GM19099 (cell line): ENCODE results near the gene UBD.

ENCODE experiments used
- POLR2A ChIP-seq: IDR thresholded peaks from 3 replicates; pipeline ENCODE4 v1.6.1; 2011; ENCODE audit warnings: low read depth; ENCODE audit not compliant: insufficient read length; ENCODE audit errors: extremely low read depth

UBD gene

DNA sequence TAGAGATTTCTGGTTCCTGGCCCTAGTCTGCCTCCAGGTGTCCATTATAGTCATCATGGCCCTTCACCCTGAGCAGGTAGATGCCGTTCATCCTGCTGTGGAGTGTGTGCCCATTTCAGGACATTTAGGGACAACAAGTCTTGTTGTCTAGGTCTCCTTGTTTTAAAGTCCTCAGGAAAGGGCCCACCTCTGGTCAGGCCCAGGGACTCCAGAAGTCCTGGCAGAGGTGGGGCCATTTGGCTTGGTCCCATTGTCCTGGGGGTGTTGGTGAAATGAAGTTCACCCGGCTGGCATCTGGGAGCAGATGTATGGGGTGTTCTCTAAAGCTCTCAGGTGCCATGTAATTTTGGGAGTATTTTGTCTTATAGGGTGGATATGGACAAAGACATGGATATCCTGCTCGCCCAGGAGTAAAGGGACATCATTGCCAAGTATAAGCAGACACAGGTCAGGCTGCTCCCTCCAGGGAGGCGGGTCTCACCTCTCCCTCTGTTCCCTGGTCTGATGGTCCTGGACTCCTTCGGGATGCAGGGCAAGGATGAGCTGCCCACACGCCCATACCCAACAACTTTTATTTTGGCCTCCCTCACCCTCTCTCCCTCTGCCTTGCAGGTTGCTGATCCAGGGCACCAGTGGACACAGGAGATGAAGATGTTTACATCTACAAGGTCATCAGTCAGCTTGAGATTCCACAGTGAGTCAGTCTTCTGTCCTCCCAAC lies 40.1 kb downstream of the UBD start:
- TF ChIP-seq POLR2A: no peak

DNA sequence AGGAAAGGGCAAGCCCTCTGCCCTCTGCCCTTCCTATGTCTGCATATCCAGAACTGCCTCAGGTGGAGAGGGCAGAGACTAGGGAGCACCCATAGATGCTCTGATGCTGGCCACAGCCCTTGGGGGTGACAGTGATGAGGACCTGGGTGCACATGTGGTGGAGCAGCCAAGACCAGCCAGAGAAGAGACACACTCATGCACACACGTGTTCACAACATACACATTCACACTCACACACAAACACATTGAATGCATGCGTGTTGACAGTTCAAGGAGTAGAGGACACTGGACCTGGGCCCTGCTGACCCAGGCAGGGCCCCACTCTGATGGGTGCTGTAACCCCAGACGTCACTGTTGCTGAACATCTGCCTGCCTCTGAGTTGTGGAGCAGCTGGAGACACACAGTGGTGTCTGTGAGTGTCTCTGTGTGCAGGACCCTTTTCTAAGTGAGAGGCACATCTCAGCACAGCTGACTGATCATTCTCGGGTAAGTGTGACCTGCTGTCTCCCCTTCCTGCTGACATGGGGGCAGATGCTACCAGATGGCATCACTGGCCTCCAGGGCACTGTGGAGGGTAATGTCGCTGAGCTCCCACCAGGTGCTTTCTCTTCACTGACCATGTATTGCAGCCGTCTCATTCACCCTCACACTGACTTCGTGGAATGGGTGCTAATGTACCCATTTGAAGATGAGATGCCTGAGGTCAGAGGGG lies 41.6 kb downstream of the UBD start:
- no peak for TF ChIP-seq POLR2A

DNA sequence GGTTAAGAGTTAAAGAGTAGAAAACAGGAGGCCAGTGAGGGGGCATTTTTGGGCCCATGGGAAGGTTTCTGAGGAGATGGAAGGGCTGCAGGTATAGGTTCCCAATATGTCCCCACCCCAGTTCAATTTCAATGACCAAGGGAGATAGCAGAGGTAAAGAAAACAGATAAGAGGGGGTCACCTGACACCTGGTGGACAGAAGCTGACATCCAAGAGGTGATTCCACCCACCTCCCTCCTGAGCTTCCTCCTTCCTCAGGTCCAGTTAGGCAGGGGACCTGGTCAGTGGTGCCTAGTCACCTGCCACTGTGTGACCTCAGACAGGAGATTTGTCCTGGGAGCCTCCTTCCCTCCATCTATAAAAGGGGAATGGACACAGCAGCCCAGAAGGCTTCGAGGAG lies 42.3 kb downstream of the UBD start:
- TF ChIP-seq POLR2A: no peak

GRCh38 chr6:29516108-29516507 lies 43.4 kb downstream of the UBD start:
- no peak for TF ChIP-seq POLR2A

GRCh38 chr6:29510746-29511300 lies 48.7 kb downstream of the UBD start:
- TF ChIP-seq POLR2A: no peak

DNA sequence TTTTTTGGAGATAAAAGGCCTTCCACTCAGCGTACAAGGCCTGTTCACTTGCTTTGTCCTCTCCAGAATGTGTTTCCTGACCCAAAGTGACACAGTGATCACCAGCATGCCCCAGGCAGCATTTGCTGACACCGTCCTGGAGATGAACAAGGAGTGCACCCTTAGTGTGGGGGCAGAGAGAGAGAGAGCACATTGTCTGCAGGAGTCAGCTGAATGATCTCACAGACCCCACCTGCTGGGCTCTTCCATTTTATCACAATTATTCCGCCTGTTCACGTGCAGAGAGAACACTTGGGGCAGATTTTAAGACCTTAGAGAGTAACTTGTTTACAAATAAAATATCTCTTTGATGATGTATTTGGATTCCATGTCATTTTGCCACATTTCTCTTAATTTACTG lies 49.3 kb downstream of the UBD start:
- TF ChIP-seq POLR2A: no peak

- no peak for TF ChIP-seq POLR2A
These were observed 49.8 kb downstream of the UBD start for GRCh38 chr6:29509711-29510110.

- TF ChIP-seq POLR2A: no peak
These were observed 50.3 kb downstream of the UBD start for GRCh38 chr6:29509239-29509638.

DNA sequence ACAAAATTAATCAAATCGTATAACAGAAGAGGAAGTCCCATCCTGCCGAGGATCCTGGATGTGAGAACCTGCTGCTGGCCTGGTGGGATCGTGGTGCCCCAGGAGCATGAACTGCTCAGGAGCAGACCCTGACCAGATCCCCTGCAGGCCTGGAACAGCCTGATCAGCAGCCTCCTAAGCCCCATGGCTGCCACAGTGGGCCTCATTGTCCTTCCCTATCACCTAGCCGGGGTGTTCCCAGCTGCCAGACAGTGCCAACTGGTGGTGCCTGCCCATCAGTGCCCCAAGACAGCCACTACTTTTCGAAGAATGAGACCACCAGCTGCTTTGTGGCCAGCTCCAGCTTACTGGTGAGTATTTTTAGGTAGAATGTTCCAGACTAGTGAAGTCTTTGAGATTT lies 52.2 kb downstream of the UBD start:
- no peak for TF ChIP-seq POLR2A

DNA sequence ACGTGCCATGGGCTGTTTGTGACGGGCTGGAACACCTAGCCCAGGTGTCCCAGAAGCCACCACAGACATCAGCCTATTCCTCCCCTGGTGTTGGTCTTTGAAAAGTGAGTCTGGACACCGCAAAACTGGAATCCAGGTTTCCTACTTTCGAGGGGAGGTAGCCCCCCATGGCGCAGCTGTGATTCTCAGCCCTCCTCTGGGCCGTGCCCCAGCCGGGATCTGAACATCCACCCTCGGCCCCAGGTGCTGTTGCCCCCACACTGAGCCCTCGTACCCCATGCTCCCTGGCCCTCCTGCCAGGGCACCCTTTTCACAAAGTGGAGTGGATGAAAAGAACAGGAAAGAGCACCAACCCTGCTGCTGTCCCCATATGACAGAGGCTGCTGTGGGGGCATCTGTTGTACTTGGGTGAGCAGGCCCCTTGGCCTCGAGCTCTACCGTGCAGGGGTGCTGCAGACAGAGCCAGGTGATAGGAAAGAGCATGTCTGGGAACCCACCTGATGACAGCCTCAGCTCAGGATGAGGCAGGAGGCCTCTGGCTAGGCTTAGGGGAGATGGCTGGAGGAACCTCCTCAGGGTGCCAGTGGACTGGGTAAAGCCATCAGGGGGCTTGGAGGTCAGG lies 53.0 kb downstream of the UBD start:
- no peak for TF ChIP-seq POLR2A

- no peak for TF ChIP-seq POLR2A
These were observed 53.7 kb downstream of the UBD start for GRCh38 chr6:29505808-29506207.
